ENCODE data around the gene EDA.

GRCh38 chrX:70039758-70040157, 423.8 kb downstream of the EDA start:
- TF ChIP-seq CTCF (IDR thresholded peaks at IDR 0.05) (no peak), EP300 (IDR thresholded peaks at IDR 0.05) (no peak)
